Panc1 (cell line): ENCODE measurements around the gene GRIA4. TPM values are rescaled to one million over a fixed set of nuclear protein-coding genes. Genes with fewer than 3 reads are reported as not detected.

ENCODE experiments used
- ATAC-seq: fragments of 200-7000 bp; cut with Tn5 transposase; 2 replicates; pipeline ENCODE4 v1.9.1; 2020; ENCODE audit warnings: mild to moderate bottlenecking, moderate library complexity
- BruUV-seq: library from RNA; stranded (reverse); fragments of 400-500 nt; replicated peaks from 2 replicates; lab custom pipeline; 2021; lab: Mats Ljungman, UMichigan
- CTCF ChIA-PET: fragments of 300-600 bp; sonication (Branson Sonifier 250); formaldehyde crosslinking; loops from one replicate; lab custom pipeline; 2022; ENCODE audit warnings: antibody characterized with exemption; lab: Charles Lee
- POLR2A ChIA-PET: fragments of 300-600 bp; sonication (Branson Sonifier 250); formaldehyde crosslinking; loops from one replicate; lab custom pipeline; 2022; ENCODE audit warnings: antibody characterized with exemption; lab: Charles Lee
- DNase-seq: peaks from one replicate; pipeline ENCODE4 v3.0.0-alpha.2; 2010; ENCODE audit warnings: low read depth, low spot score
- H3K27ac ChIP-seq: 2 replicates; pipeline ENCODE4 v1.5.1; 2011; ENCODE audit warnings: mild to moderate bottlenecking, low read length, inconsistent platforms
- H3K27me3 ChIP-seq: fragments of 200-500 bp; sonication (Bioruptor generic); 2 replicates; pipeline ENCODE4 v1.6.0; 2014; ENCODE audit warnings: low read length, inconsistent platforms; ENCODE audit not compliant: control insufficient read depth, insufficient read depth
- H3K36me3 ChIP-seq: fragments of 200-500 bp; sonication (Bioruptor generic); 2 replicates; pipeline ENCODE4 v1.5.1; 2014; ENCODE audit warnings: inconsistent platforms, mild to moderate bottlenecking, low read length, moderate library complexity; ENCODE audit not compliant: control insufficient read depth, insufficient read depth
- H3K4me1 ChIP-seq: 2 replicates; pipeline ENCODE4 v1.5.1; 2011; ENCODE audit warnings: inconsistent platforms, mild to moderate bottlenecking, low read length, moderate library complexity; ENCODE audit not compliant: control insufficient read depth, insufficient read depth
- H3K4me3 ChIP-seq, 2 experiments: 2 replicates each; pipeline ENCODE4 v1.5.1; 2011 to 2012; ENCODE audit warnings: low read depth in 2 of 2, low read length in 2 of 2, mild to moderate bottlenecking in 2 of 2, inconsistent platforms in 1 of 2, moderate library complexity in 1 of 2
- H3K9me3 ChIP-seq: fragments of 200-500 bp; sonication (Bioruptor generic); 2 replicates; pipeline ENCODE4 v1.5.1; 2014; ENCODE audit warnings: low read depth, mild to moderate bottlenecking, inconsistent platforms, low read length, moderate library complexity; ENCODE audit not compliant: control insufficient read depth, insufficient read depth
- POLR2AphosphoS5 ChIP-seq: IDR thresholded peaks from 2 replicates; pipeline ENCODE4 v1.6.1; 2012; ENCODE audit warnings: mild to moderate bottlenecking, low read depth, low read length, moderate library complexity
- SIN3A ChIP-seq: IDR thresholded peaks from 2 replicates; pipeline ENCODE4 v1.6.1; 2012; ENCODE audit warnings: low read depth, mild to moderate bottlenecking, low read length, moderate library complexity, borderline replicate concordance; ENCODE audit not compliant: insufficient read depth
- TCF7L2 ChIP-seq: IDR thresholded peaks from 2 replicates; pipeline ENCODE4 v1.6.1; 2011; ENCODE audit warnings: mild to moderate bottlenecking, low read depth, low read length, inconsistent platforms
- in situ Hi-C: cut with HindIII; loops from 2 replicates; pipeline ENCODE4 v1.10.0; 2016; ENCODE audit warnings: low sequenced_read_pairs, low pct_unique_long_range_greater_than_20kb
- intact Hi-C: fragments of 100-400 bp; cut with micrococcal nuclease; formaldehyde crosslinking; loops from one replicate; pipeline ENCODE4 v1.10.0; 2022; ENCODE audit not compliant: unreplicated experiment
- total RNA-seq: library from RNA; stranded (reverse); gene quantifications from one replicate; pipeline ENCODE4 v1.2.1, GENCODE V29; 2021; ENCODE audit not compliant: unreplicated experiment
- TF ChIP-seq, protein P1 (sequence below): fragments of 450-650 bp; IDR thresholded peaks from 2 replicates; pipeline ENCODE4 v1.5.1; 2017; ENCODE audit warnings: mild to moderate bottlenecking
- TF ChIP-seq, protein P2 (sequence below), 2 experiments: IDR thresholded peaks; 2 replicates each; pipeline ENCODE4 v1.6.1; 2011 to 2012; ENCODE audit warnings: low read depth in 2 of 2, control low read depth in 1 of 2, low read length in 1 of 2, mild to moderate bottlenecking in 1 of 2, moderate library complexity in 1 of 2; ENCODE audit not compliant: insufficient read depth in 1 of 2

The GRIA4 gene
- total RNA-seq, 1 experiment from 2014 or later: not detected

- Histone ChIP-seq H3K27me3 (no peaks in the 10 kb centered on the region), H3K4me1 (no peaks in the 10 kb centered on the region), H3K4me3 (no peak overlapping the region), H3K36me3 (no peaks in the 10 kb centered on the region), H3K27ac (no peak overlapping the region), H3K9me3 (no peaks in the 10 kb centered on the region)
- POLR2A ChIA-PET: no interaction called here
- CTCF ChIA-PET: no interaction called here
- BruUV-seq: no TSS peak
- intact Hi-C loops (no loop called here), in situ Hi-C loops (no loop called here)
- ATAC-seq: no peak
- TF ChIP-seq SIN3A: no peak
- TF ChIP-seq, protein P1, sequence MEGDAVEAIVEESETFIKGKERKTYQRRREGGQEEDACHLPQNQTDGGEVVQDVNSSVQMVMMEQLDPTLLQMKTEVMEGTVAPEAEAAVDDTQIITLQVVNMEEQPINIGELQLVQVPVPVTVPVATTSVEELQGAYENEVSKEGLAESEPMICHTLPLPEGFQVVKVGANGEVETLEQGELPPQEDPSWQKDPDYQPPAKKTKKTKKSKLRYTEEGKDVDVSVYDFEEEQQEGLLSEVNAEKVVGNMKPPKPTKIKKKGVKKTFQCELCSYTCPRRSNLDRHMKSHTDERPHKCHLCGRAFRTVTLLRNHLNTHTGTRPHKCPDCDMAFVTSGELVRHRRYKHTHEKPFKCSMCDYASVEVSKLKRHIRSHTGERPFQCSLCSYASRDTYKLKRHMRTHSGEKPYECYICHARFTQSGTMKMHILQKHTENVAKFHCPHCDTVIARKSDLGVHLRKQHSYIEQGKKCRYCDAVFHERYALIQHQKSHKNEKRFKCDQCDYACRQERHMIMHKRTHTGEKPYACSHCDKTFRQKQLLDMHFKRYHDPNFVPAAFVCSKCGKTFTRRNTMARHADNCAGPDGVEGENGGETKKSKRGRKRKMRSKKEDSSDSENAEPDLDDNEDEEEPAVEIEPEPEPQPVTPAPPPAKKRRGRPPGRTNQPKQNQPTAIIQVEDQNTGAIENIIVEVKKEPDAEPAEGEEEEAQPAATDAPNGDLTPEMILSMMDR: no peak
- no peak for TF ChIP-seq POLR2AphosphoS5
- TF ChIP-seq, protein P2, sequence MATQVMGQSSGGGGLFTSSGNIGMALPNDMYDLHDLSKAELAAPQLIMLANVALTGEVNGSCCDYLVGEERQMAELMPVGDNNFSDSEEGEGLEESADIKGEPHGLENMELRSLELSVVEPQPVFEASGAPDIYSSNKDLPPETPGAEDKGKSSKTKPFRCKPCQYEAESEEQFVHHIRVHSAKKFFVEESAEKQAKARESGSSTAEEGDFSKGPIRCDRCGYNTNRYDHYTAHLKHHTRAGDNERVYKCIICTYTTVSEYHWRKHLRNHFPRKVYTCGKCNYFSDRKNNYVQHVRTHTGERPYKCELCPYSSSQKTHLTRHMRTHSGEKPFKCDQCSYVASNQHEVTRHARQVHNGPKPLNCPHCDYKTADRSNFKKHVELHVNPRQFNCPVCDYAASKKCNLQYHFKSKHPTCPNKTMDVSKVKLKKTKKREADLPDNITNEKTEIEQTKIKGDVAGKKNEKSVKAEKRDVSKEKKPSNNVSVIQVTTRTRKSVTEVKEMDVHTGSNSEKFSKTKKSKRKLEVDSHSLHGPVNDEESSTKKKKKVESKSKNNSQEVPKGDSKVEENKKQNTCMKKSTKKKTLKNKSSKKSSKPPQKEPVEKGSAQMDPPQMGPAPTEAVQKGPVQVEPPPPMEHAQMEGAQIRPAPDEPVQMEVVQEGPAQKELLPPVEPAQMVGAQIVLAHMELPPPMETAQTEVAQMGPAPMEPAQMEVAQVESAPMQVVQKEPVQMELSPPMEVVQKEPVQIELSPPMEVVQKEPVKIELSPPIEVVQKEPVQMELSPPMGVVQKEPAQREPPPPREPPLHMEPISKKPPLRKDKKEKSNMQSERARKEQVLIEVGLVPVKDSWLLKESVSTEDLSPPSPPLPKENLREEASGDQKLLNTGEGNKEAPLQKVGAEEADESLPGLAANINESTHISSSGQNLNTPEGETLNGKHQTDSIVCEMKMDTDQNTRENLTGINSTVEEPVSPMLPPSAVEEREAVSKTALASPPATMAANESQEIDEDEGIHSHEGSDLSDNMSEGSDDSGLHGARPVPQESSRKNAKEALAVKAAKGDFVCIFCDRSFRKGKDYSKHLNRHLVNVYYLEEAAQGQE (IDR thresholded peaks at IDR 0.05; ENCODE audit: insufficient read depth in 1 of 2, low read depth in 2 of 2, low read length in 1 of 2): no peak
- no peak for TF ChIP-seq TCF7L2
- DNase-seq: no peak
These were observed 87.4 kb downstream of the GRIA4 start for GRCh38 chr11:105697291-105697690.

DNA sequence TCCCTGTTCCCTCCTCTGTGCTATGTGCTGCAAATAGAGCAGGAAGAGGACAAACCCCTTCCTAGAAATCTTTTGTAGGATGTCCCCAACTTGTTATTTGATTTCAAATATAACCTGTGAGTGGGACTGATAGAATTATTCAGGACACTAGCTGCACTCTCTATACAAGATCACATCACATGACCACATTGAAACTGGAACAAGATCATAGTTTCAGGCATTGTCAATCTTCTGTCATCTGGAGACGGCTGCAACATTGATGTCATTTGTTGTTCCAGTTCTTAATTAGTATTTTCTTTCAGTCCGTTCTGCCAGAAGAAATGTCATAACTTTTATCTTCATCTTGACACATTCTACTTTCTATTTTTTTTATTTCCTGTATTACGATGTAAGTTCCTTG lies 89.3 kb downstream of the GRIA4 start:
- Histone ChIP-seq H3K36me3 (no peaks in the 10 kb centered on the region), H3K4me1 (no peaks in the 10 kb centered on the region), H3K27ac (no peak overlapping the region), H3K9me3 (no peaks in the 10 kb centered on the region), H3K27me3 (no peaks in the 10 kb centered on the region), H3K4me3 (no peak overlapping the region)
- in situ Hi-C loops: no loop called here
- TF ChIP-seq, protein P1: no peak
- TF ChIP-seq SIN3A (no peak), POLR2AphosphoS5 (no peak), TCF7L2 (no peak)
- TF ChIP-seq, protein P2 (IDR thresholded peaks at IDR 0.05; ENCODE audit: insufficient read depth in 1 of 2, low read depth in 2 of 2, low read length in 1 of 2): no peak
- CTCF ChIA-PET: no interaction called here
- POLR2A ChIA-PET: no interaction called here
- no TSS peak for BruUV-seq
- ATAC-seq (no peak), DNase-seq (no peak)
- intact Hi-C loops: no loop called here
